Activated T-helper 17 cell treated with anti-CD3 and anti-CD28 coated beads, Interleukin-2, amount 50 U/mL, for 72 hours (primary cell): ENCODE results near the gene TMEM125. TPM values are rescaled to one million over a fixed set of nuclear protein-coding genes. Genes with fewer than 3 reads are reported as not detected.

ENCODE experiments used
- ATAC-seq: fragments of 150-1000 bp; cut with Tn5 transposase; replicated peaks from 2 replicates; pipeline ENCODE4 v1.10.0; 2021; ENCODE audit warnings: mild to moderate bottlenecking, moderate library complexity
- H3K27ac Mint-ChIP-seq: one replicate; pipeline ENCODE4 v1.8.0; 2022; ENCODE audit warnings: mixed read lengths
- H3K27me3 Mint-ChIP-seq: one replicate; pipeline ENCODE4 v1.8.0; 2022; ENCODE audit warnings: mixed read lengths
- H3K36me3 Mint-ChIP-seq: one replicate; pipeline ENCODE4 v1.8.0; 2022; ENCODE audit warnings: low read depth, mild to moderate bottlenecking, mixed read lengths
- H3K4me1 Mint-ChIP-seq: one replicate; pipeline ENCODE4 v1.8.0; 2022; ENCODE audit warnings: mixed read lengths
- H3K4me3 Mint-ChIP-seq: one replicate; pipeline ENCODE4 v1.8.0; 2022; ENCODE audit warnings: mild to moderate bottlenecking, mixed read lengths
- H3K9me3 Mint-ChIP-seq: one replicate; pipeline ENCODE4 v1.8.0; 2022; ENCODE audit warnings: mixed read lengths
- total RNA-seq, 2 donors: library from RNA; stranded (reverse); gene quantifications; one replicate each; pipeline ENCODE4 v1.2.3, GENCODE V29; 2022

The TMEM125 gene
- total RNA-seq, 2 donors from 2014 or later: not detected

DNA sequence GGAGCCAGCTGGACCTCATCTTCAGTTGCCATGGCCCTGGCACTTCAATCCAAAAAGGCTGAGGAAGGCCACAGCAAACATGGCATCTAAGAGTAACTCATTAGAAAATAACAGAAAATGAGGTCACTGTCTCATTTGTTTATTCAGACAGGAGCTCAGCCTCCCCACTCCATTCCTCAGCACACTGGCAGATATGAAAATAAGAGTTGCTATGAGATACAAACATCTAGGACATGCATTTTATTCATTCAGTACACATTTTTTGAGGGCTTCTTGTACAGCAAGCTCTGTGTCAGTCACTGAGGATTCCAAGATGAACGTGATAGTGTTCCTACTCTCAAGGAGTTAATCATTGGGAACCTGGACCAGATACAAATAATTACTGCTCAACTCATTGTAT, 32.7 kb upstream of the TMEM125 start:
- H3K4me1 Mint-ChIP-seq: no peaks in the 10 kb centered on the region
- H3K27me3 Mint-ChIP-seq: peaks cover 9% of the 10 kb centered on the region
- no peak for ATAC-seq
- H3K36me3 Mint-ChIP-seq: no peaks in the 10 kb centered on the region
- H3K27ac Mint-ChIP-seq: no peak overlapping the region
- no peaks in the 10 kb centered on the region for H3K9me3 Mint-ChIP-seq
- no peak overlapping the region for H3K4me3 Mint-ChIP-seq

DNA sequence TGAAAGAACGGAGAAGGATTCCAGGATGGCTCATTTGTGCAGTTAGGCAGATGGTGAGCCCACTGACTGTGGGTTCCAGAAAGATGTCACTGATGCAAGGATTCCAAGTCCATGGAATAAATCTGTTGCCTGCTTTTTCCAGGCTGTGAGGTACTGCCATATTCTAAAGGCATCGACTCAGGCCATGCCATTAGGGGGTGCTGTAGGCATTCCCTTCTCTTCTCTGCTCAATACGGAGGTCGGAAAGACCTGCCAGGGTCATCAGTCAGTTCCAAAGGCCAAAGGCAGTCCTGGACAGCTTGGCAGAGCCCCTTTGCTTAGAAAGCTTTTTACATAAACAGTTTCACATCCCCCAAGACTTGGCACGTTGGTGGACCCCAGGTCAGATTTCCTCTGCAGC, 31.7 kb upstream of the TMEM125 start:
- Mint-ChIP-seq H3K27ac (no peak overlapping the region), H3K4me3 (no peak overlapping the region), H3K4me1 (no peaks in the 10 kb centered on the region), H3K27me3 (peaks cover 10% of the 10 kb centered on the region), H3K36me3 (no peaks in the 10 kb centered on the region), H3K9me3 (no peaks in the 10 kb centered on the region)
- peak; percentile 49 for ATAC-seq

DNA sequence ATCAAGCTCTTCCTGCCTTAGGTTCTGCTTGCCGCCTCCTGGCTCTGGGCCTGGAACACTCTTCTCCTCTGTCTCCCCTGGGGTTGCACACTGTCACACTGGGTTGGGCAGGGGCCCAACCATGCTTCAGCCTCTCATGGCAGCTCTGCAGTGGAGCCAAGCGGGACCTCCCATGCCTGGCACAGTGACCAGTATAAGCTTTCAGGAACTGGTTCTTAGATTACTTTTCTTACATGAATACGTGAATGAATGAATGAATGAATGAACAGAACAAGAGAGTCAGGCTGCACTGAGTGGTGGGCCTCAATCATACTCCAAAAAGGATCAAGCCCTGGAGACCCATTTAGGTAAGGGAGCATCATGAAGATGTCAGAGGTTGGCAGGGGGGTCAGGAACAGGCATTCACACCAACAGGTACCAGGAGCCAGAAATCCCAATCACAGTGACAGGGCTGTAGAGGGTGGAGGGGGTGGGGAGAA, 30.8 kb upstream of the TMEM125 start:
- no peaks in the 10 kb centered on the region for H3K36me3 Mint-ChIP-seq
- ATAC-seq: no peak
- H3K27ac Mint-ChIP-seq: peak overlapping the region; percentile 69
- peaks cover 12% of the 10 kb centered on the region for H3K27me3 Mint-ChIP-seq
- no peaks in the 10 kb centered on the region for H3K9me3 Mint-ChIP-seq
- H3K4me1 Mint-ChIP-seq: no peaks in the 10 kb centered on the region
- H3K4me3 Mint-ChIP-seq: no peak overlapping the region

DNA sequence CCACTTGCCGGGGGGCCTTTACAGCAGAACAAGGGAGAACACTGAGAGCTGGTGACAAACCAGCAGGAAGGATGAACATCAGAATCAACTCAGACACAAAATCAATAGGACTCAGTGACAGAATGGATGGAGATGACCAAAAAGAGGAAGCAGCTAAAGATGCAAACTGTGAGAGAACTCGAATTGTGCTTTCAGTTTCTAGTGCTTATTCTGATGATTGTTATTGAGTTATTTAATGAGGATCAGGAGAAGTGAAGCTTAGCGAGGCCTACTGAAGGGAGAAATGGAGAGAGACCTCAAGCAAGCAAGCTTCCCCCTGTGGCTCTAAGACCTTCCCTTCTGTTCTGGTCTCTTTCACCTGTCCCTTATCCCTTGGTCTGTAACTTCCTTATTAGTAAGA, 30.3 kb upstream of the TMEM125 start:
- Mint-ChIP-seq H3K4me3 (no peak overlapping the region), H3K27ac (no peak overlapping the region)
- ATAC-seq: no peak

DNA sequence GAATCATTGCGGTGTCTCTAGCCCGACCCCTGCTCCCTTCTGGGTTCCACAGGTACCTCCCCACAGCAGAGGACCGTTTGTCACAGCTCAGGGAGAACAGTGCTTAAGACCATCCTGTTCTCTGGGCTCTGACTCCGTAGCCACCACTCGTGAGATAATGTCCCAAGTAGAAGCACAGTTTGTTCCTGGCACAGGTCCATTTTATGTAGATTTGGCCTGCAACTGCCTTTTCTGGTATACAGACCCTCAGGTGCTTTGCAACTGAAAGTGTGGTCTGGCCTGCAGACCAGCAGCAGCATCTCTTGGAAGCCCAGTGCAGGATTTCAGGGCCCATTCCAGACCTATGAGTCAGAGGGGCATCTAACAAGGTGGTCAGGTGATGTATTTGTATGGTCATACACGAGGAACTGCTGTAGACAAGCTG, 28.4 kb upstream of the TMEM125 start:
- Mint-ChIP-seq H3K27ac (no peak overlapping the region), H3K4me1 (no peaks in the 10 kb centered on the region), H3K27me3 (peaks cover 7% of the 10 kb centered on the region), H3K4me3 (no peak overlapping the region), H3K9me3 (no peaks in the 10 kb centered on the region), H3K36me3 (no peaks in the 10 kb centered on the region)
- no peak for ATAC-seq

More for the DNA sequence above, 30.3 kb upstream of the TMEM125 start:
- Mint-ChIP-seq H3K9me3 (no peaks in the 10 kb centered on the region), H3K4me1 (no peaks in the 10 kb centered on the region), H3K27me3 (peaks cover 12% of the 10 kb centered on the region), H3K36me3 (no peaks in the 10 kb centered on the region)

DNA sequence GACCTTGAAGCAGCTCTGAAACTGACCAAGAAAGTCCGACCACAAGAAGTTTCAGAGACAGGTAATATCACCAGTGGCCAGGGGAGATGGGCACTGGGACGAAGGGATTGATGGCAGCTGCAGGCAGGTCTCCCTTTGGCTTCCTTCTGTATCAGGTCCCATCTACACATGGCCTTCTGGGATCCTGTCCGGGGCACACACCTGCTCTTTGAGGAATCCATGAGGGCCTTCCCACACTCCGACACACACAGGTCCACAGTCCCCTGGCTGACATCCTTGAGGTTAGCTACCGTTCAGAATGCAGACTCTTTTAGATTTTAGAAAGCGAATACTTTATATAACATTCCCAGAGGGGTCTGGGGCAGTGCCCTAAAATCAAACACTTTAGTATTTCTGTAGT, 26.5 kb upstream of the TMEM125 start:
- peaks cover 11% of the 10 kb centered on the region for H3K27me3 Mint-ChIP-seq
- H3K9me3 Mint-ChIP-seq: no peaks in the 10 kb centered on the region
- no peaks in the 10 kb centered on the region for H3K4me1 Mint-ChIP-seq
- H3K4me3 Mint-ChIP-seq: no peak overlapping the region
- no peaks in the 10 kb centered on the region for H3K36me3 Mint-ChIP-seq
- H3K27ac Mint-ChIP-seq: no peak overlapping the region
- ATAC-seq: no peak

DNA sequence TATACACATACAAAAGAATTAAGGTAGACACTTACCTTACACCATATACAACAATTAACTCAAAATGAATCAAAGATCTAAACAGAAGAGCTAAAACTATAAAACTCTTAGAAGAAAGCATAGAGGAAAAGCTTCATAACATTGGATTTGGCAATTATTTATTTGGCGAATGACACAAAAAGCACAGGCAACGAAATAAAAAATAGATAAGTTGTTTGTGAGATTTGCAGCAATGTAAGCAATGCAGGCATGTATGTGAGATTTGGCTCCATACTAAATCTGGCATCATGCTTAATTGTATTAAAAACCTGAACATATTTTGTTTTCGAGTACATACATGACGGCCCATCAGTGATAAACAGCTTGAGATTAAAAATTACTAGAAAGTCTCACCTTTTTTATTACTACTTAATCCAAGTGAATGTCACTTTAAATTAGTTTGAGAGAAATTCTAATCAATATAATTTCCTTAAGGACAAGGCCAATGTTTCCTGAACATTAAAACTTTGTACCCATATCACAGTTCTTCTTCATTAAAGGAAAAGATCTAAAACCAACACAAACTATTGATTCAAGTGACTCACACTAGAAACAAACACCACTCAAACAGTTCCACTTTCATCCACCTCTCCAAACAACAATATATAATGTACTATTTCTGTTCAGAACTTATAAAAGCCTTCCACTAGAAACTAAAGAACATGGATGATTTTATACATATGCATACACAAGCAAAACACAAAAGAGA, 23.1 kb upstream of the TMEM125 start:
- Mint-ChIP-seq H3K27me3 (peaks cover 14% of the 10 kb centered on the region), H3K4me1 (no peaks in the 10 kb centered on the region), H3K4me3 (no peak overlapping the region), H3K9me3 (no peaks in the 10 kb centered on the region), H3K27ac (no peak overlapping the region), H3K36me3 (no peaks in the 10 kb centered on the region)
- ATAC-seq: no peak

DNA sequence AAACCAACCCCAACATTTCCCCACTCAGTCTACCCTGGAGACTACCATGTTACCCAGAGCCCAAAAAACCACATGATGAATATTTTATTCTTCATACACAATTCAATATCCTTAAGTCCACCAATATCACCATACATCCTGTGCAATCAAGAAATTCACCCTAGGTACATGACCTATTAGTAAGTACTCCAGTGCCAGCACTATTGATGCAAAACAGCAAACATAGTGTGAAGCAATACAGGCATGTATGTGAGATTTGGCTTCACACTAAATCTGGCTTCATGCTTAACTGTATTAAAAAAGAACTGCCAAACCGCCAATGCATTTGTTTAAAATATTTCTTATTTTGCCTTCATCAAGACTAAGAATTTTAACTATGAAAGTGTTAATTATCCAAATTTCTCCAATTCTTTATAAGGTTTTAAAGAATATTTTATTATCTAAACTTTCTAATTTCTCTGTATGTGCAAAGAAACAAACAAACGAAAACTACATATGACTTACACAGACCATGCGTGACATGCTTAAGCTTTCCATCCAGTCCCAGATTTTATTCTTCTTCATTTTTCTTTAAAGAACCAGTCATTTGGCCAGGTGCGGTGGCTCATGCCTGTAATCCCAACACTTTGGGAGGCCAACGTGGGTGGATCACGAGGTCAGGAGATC, 22.4 kb upstream of the TMEM125 start:
- H3K4me3 Mint-ChIP-seq: no peak overlapping the region

DNA sequence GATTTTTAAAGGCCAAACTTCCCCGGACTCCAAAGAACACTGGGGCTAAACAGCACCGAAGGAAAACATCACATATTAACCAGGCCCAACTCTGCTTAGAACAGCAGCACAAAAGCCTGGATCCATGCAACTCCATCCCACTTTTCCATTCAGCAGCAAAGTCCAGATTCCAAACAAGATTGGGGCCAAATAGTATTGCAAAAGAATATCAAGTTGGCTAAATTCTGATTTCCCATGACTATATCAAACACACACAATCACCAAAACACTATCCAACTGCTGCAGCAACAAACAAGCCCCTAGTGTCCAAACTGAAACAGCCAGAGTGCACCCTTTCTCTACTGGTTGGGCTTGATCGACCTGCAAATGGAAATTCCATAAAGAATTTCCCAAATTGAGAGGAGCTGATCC, 19.4 kb upstream of the TMEM125 start:
- no peak for ATAC-seq
- Mint-ChIP-seq H3K27ac (no peak overlapping the region), H3K9me3 (no peaks in the 10 kb centered on the region), H3K4me3 (no peak overlapping the region), H3K36me3 (no peaks in the 10 kb centered on the region), H3K4me1 (no peaks in the 10 kb centered on the region), H3K27me3 (peaks cover 20% of the 10 kb centered on the region)

More for the DNA sequence above, 22.4 kb upstream of the TMEM125 start:
- Mint-ChIP-seq H3K9me3 (no peaks in the 10 kb centered on the region), H3K36me3 (no peaks in the 10 kb centered on the region), H3K4me1 (no peaks in the 10 kb centered on the region), H3K27me3 (peaks cover 14% of the 10 kb centered on the region), H3K27ac (no peak overlapping the region)
- ATAC-seq: no peak

DNA sequence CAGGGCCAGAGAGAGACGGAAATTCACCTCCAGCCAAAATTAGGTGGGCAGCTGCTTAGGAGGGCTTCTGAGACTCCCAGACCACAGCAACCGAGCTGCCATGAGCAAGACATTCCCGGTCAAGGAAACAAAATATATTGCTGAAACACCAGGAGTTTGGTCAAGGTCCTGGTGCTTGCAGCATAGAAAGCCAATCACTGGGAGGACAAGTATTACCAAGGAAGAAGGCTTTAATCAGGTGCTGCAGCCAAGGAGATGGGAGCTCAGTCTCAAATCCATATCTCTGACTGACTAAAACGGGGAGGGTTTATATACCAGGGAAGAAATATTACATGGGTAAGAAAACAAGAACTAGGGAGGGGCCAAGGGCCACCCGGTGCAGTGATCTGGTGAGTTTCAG, 18.8 kb upstream of the TMEM125 start:
- no peak for ATAC-seq
- Mint-ChIP-seq H3K27me3 (peaks cover 20% of the 10 kb centered on the region), H3K4me1 (no peaks in the 10 kb centered on the region), H3K9me3 (no peaks in the 10 kb centered on the region), H3K4me3 (no peak overlapping the region), H3K36me3 (no peaks in the 10 kb centered on the region), H3K27ac (no peak overlapping the region)

DNA sequence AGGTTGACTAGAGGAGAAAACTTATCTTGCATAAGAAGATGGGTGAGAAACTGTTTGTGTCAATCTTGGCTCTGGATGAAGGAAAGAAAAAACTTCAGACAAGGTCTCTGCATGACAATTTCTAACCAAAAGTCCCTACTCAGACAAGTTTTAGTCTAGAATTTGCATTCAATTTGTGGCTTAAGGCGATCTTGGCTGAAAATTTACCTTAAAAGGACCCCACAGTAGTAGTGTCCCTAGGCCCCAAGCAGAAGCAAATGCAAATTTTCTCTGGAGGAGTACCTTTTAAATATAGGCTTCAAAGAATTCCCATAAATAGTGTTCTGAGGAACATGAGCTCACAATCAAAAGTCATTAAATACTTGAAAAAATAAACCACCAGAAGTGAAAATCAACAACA, 17.6 kb upstream of the TMEM125 start:
- ATAC-seq: no peak
- H3K9me3 Mint-ChIP-seq: no peaks in the 10 kb centered on the region
- H3K36me3 Mint-ChIP-seq: no peaks in the 10 kb centered on the region
- H3K27ac Mint-ChIP-seq: no peak overlapping the region
- H3K4me1 Mint-ChIP-seq: no peaks in the 10 kb centered on the region
- H3K27me3 Mint-ChIP-seq: peaks cover 16% of the 10 kb centered on the region
- no peak overlapping the region for H3K4me3 Mint-ChIP-seq

DNA sequence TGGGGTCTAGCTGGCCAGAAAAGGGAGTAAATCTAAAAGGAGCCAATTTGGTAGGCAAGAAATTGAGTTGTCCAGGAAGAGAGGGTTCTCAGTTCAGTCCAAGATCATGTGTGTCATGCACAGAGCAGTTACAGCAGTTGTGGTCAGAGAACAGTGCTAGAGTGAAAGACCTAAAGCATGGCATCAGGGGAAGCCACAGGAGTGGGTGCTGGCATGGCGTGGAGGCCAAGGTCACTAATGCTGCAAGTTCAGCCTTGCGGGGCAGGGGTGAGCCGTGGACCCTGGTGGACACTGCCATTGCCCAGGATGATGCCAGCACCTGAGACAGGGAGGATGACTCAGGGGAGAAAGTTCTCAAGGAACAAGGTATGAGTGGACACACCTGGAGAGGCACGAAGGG, 16.6 kb upstream of the TMEM125 start:
- ATAC-seq: no peak
- Mint-ChIP-seq H3K9me3 (no peaks in the 10 kb centered on the region), H3K4me3 (no peak overlapping the region), H3K27me3 (peaks cover 16% of the 10 kb centered on the region), H3K4me1 (no peaks in the 10 kb centered on the region), H3K36me3 (no peaks in the 10 kb centered on the region), H3K27ac (no peak overlapping the region)

DNA sequence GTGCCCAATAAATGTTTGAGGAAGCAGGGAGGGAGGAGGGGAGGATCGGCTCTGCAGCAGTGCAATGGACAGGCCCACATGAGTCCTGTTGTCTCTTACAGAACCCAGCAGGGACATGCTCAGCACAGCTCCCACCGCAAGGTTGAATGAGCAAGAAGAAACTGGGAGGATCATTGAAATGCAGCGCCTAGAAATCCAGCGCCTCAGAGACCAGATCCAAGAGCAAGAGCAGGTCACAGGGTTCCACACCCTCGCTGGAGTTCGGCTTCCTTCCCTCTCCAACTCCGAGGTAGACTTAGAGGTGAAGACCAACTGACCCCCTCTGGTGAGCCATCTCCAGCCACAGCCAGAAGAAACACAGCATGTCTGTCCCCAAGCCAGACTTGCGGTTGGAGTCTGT, 15.9 kb upstream of the TMEM125 start:
- no peak for ATAC-seq

DNA sequence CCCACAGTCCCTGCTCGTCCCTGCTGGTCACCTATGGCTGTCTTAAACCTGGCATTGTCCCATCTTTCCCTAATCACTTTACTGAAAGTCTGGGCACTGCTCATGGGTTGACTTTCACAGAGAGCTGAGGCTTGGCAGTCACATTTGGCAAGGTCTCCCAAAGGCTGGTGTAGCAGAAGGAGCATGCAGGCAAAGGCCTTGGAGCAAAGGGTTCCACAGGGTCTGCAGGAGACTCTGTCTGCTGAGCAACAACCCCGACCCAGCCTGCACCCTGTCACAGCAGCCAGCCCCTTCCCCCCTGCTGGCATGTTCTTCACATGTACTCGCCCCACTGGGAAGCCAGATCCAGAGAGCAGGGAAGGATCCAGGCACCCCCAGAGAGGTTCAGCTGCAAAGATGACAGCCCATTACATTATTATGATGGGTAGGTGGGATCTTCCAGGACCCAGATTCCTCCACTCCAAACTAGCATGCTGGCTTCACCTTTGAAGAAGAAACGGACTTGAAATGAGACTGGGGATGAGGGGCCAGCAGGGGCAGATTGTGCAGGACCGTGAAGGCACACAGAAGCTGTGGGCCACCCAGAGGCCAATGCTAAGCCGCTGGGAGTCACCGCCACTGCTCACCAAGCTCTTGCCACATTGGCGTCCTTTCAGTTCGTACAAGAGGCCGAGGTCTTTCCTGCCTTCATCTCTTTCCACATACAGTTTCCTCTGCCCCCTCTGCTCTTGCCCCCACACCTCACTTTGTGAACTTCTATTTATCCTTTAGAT, 14.2 kb upstream of the TMEM125 start:
- no peaks in the 10 kb centered on the region for H3K36me3 Mint-ChIP-seq
- no peaks in the 10 kb centered on the region for H3K9me3 Mint-ChIP-seq
- no peak for ATAC-seq
- peaks cover 14% of the 10 kb centered on the region for H3K27me3 Mint-ChIP-seq
- no peak overlapping the region for H3K27ac Mint-ChIP-seq
- H3K4me1 Mint-ChIP-seq: no peaks in the 10 kb centered on the region
- H3K4me3 Mint-ChIP-seq: no peak overlapping the region

More for the DNA sequence above, 15.9 kb upstream of the TMEM125 start:
- H3K36me3 Mint-ChIP-seq: no peaks in the 10 kb centered on the region
- no peaks in the 10 kb centered on the region for H3K4me1 Mint-ChIP-seq
- no peaks in the 10 kb centered on the region for H3K9me3 Mint-ChIP-seq
- peaks cover 16% of the 10 kb centered on the region for H3K27me3 Mint-ChIP-seq
- H3K4me3 Mint-ChIP-seq: no peak overlapping the region
- no peak overlapping the region for H3K27ac Mint-ChIP-seq
